ENCODE results near the gene KLHDC10.

The KLHDC10 gene

DNA sequence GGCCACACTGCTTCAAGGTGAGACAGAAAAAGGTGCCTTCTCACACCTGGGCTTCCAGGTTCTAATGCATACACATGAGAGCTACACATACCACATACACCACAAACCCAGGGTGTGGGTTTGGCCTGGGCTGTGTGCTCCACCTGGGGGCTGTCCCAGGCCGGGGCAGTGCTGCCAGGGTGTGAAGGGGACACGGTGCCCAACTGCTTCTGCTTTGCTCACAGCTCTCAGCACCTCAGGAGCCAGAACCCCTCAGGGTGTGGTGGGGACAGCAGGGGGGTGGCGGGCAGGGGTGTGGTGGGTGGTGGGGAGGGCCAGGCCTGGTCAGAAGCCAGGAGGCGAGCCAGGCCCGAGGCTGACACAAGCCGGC, 83.8 kb downstream of the KLHDC10 start:
- Histone ChIP-seq H3K36me3 (ENCODE audit: control insufficient read depth, low read depth, low read length) (no peaks in the 10 kb centered on the region), H3K27ac (ENCODE audit: low read length) (no peak overlapping the region), H3K4me1 (ENCODE audit: control insufficient read depth, low read depth, low read length) (no peaks in the 10 kb centered on the region), H3K4me3 (ENCODE audit: low read length) (no peak overlapping the region), H3K9ac (ENCODE audit: low read length) (no peak overlapping the region), H3K9me3 (ENCODE audit: control insufficient read depth, low read depth, low read length) (no peaks in the 10 kb centered on the region), H3K27me3 (ENCODE audit: control insufficient read depth, insufficient read depth, low read length) (no peaks in the 10 kb centered on the region)

GRCh38 chr7:130154501-130155317, 84.4 kb downstream of the KLHDC10 start:
- Histone ChIP-seq H3K27me3 (ENCODE audit: control insufficient read depth, insufficient read depth, low read length) (no peaks in the 10 kb centered on the region), H3K27ac (ENCODE audit: low read length) (no peak overlapping the region), H3K36me3 (ENCODE audit: control insufficient read depth, low read depth, low read length) (no peaks in the 10 kb centered on the region)

GRCh38 chr7:130156140-130156539, 85.8 kb downstream of the KLHDC10 start:
- H3K27me3 ChIP-seq (ENCODE audit: control insufficient read depth, insufficient read depth, low read length), result no peaks in the 10 kb centered on the region
- H3K4me1 ChIP-seq (ENCODE audit: control insufficient read depth, low read depth, low read length), result no peaks in the 10 kb centered on the region
- no peak overlapping the region for H3K27ac ChIP-seq (ENCODE audit: low read length)
- no peak overlapping the region for H3K4me3 ChIP-seq (ENCODE audit: low read length)
- H3K9ac ChIP-seq (ENCODE audit: low read length), result no peak overlapping the region
- no peaks in the 10 kb centered on the region for H3K9me3 ChIP-seq (ENCODE audit: control insufficient read depth, low read depth, low read length)
- H3K36me3 ChIP-seq (ENCODE audit: control insufficient read depth, low read depth, low read length), result no peaks in the 10 kb centered on the region

More at GRCh38 chr7:130154501-130155317, 84.4 kb downstream of the KLHDC10 start:
- Histone ChIP-seq H3K4me1 (ENCODE audit: control insufficient read depth, low read depth, low read length) (no peaks in the 10 kb centered on the region), H3K9me3 (ENCODE audit: control insufficient read depth, low read depth, low read length) (no peaks in the 10 kb centered on the region), H3K9ac (ENCODE audit: low read length) (no peak overlapping the region), H3K4me3 (ENCODE audit: low read length) (no peak overlapping the region)

DNA sequence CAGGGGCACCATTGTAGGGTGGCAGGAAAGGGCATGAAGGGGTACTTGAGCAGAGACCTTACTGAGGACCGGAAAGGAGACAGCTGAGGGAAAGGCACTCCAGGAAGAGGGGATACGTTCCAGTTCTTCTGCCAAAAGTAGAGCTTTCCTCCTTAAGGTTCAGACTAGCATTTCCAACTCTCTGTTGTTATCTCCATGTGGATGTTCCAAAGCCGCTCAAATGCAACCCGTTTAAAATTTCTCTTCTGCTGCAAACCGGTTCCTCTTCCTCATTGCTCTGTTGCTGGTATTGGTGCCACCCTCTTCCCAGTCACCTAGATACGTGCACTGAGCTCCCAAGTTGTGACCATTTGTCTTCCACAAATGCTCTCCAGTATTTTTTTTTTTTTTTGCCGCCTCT, 87.4 kb downstream of the KLHDC10 start:
- H3K27ac ChIP-seq (ENCODE audit: low read length), result no peak overlapping the region
- H3K36me3 ChIP-seq (ENCODE audit: control insufficient read depth, low read depth, low read length), result peaks cover 6% of the 10 kb centered on the region
- H3K4me3 ChIP-seq (ENCODE audit: low read length), result no peak overlapping the region
- H3K4me1 ChIP-seq (ENCODE audit: control insufficient read depth, low read depth, low read length), result no peaks in the 10 kb centered on the region
- no peaks in the 10 kb centered on the region for H3K9me3 ChIP-seq (ENCODE audit: control insufficient read depth, low read depth, low read length)
- no peak overlapping the region for H3K9ac ChIP-seq (ENCODE audit: low read length)
- no peaks in the 10 kb centered on the region for H3K27me3 ChIP-seq (ENCODE audit: control insufficient read depth, insufficient read depth, low read length)

- H3K36me3 ChIP-seq (ENCODE audit: control insufficient read depth, low read depth, low read length), result peaks cover 22% of the 10 kb centered on the region
- H3K27ac ChIP-seq (ENCODE audit: low read length), result no peak overlapping the region
- H3K9me3 ChIP-seq (ENCODE audit: control insufficient read depth, low read depth, low read length), result no peaks in the 10 kb centered on the region
- H3K4me1 ChIP-seq (ENCODE audit: control insufficient read depth, low read depth, low read length), result no peaks in the 10 kb centered on the region
- no peaks in the 10 kb centered on the region for H3K27me3 ChIP-seq (ENCODE audit: control insufficient read depth, insufficient read depth, low read length)
- H3K9ac ChIP-seq (ENCODE audit: low read length), result no peak overlapping the region
- no peak overlapping the region for H3K4me3 ChIP-seq (ENCODE audit: low read length)
Observed at GRCh38 chr7:130160023-130160422, 89.7 kb downstream of the KLHDC10 start.

DNA sequence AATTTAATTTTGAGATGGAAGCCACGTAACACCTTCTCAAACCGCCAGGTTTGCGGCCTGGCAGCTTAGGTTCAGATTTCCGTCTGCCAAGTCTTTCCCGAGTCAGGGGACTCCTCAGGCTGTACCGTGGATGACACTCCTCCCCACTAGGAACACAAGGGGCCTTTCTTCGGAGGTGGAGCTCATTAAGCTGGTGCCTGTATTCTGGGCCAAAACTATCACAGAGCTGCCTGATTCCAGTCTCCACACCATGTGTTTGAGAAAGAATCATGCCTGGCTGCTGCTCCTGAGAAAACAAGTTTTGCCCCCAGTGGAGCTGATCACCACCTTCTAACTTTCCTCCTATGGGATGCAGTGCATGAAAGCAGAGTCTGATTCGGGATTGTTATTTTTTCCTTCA, 90.1 kb downstream of the KLHDC10 start:
- no peaks in the 10 kb centered on the region for H3K9me3 ChIP-seq (ENCODE audit: control insufficient read depth, low read depth, low read length)
- no peaks in the 10 kb centered on the region for H3K27me3 ChIP-seq (ENCODE audit: control insufficient read depth, insufficient read depth, low read length)
- H3K27ac ChIP-seq (ENCODE audit: low read length), result no peak overlapping the region
- H3K9ac ChIP-seq (ENCODE audit: low read length), result no peak overlapping the region
- H3K4me3 ChIP-seq (ENCODE audit: low read length), result no peak overlapping the region
- peaks cover 25% of the 10 kb centered on the region for H3K36me3 ChIP-seq (ENCODE audit: control insufficient read depth, low read depth, low read length)
- H3K4me1 ChIP-seq (ENCODE audit: control insufficient read depth, low read depth, low read length), result no peaks in the 10 kb centered on the region

- Histone ChIP-seq H3K4me3 (ENCODE audit: low read length) (no peak overlapping the region), H3K9me3 (ENCODE audit: control insufficient read depth, low read depth, low read length) (no peaks in the 10 kb centered on the region), H3K36me3 (ENCODE audit: control insufficient read depth, low read depth, low read length) (peaks cover 37% of the 10 kb centered on the region), H3K9ac (ENCODE audit: low read length) (no peak overlapping the region), H3K27ac (ENCODE audit: low read length) (no peak overlapping the region), H3K4me1 (ENCODE audit: control insufficient read depth, low read depth, low read length) (no peaks in the 10 kb centered on the region), H3K27me3 (ENCODE audit: control insufficient read depth, insufficient read depth, low read length) (no peaks in the 10 kb centered on the region)
Observed at GRCh38 chr7:130162196-130162595, 91.9 kb downstream of the KLHDC10 start.

GRCh38 chr7:130174237-130174959, 104.1 kb downstream of the KLHDC10 start:
- H3K27ac ChIP-seq (ENCODE audit: low read length), result no peak overlapping the region
- H3K9ac ChIP-seq (ENCODE audit: low read length), result no peak overlapping the region
- H3K9me3 ChIP-seq (ENCODE audit: control insufficient read depth, low read depth, low read length), result no peaks in the 10 kb centered on the region
- no peaks in the 10 kb centered on the region for H3K4me1 ChIP-seq (ENCODE audit: control insufficient read depth, low read depth, low read length)
- H3K27me3 ChIP-seq (ENCODE audit: control insufficient read depth, insufficient read depth, low read length), result no peaks in the 10 kb centered on the region
- no peak overlapping the region for H3K4me3 ChIP-seq (ENCODE audit: low read length)
- H3K36me3 ChIP-seq (ENCODE audit: control insufficient read depth, low read depth, low read length), result peaks cover 43% of the 10 kb centered on the region

- Histone ChIP-seq H3K9ac (ENCODE audit: low read length) (no peak overlapping the region), H3K27me3 (ENCODE audit: control insufficient read depth, insufficient read depth, low read length) (no peaks in the 10 kb centered on the region), H3K4me1 (ENCODE audit: control insufficient read depth, low read depth, low read length) (no peaks in the 10 kb centered on the region), H3K36me3 (ENCODE audit: control insufficient read depth, low read depth, low read length) (peaks cover 48% of the 10 kb centered on the region), H3K9me3 (ENCODE audit: control insufficient read depth, low read depth, low read length) (no peaks in the 10 kb centered on the region), H3K27ac (ENCODE audit: low read length) (no peak overlapping the region), H3K4me3 (ENCODE audit: low read length) (no peak overlapping the region)
Observed at GRCh38 chr7:130178251-130178650, 107.9 kb downstream of the KLHDC10 start.

DNA sequence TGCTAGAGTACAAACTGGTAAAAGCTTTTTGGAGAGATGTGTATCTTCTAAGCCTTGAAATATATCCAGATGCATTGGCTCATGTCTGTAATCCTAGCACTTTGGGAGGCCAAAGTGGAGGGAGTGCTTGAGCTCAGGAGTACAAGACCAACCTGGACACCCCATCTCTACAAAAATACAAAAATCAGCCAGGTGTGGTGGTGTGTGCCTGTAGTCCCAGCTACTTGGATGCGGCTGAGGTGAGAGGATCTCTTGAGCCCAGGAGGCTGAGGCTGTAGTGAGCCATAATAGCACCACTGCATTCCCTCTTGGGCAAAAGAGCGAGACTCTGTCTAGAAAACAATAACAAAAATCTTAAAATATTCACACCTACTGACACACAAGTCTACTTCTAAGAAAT, 109.3 kb downstream of the KLHDC10 start:
- no peaks in the 10 kb centered on the region for H3K27me3 ChIP-seq (ENCODE audit: control insufficient read depth, insufficient read depth, low read length)
- H3K27ac ChIP-seq (ENCODE audit: low read length), result no peak overlapping the region
- H3K9ac ChIP-seq (ENCODE audit: low read length), result no peak overlapping the region
- peaks cover 44% of the 10 kb centered on the region for H3K36me3 ChIP-seq (ENCODE audit: control insufficient read depth, low read depth, low read length)
- no peaks in the 10 kb centered on the region for H3K9me3 ChIP-seq (ENCODE audit: control insufficient read depth, low read depth, low read length)
- H3K4me1 ChIP-seq (ENCODE audit: control insufficient read depth, low read depth, low read length), result no peaks in the 10 kb centered on the region
- H3K4me3 ChIP-seq (ENCODE audit: low read length), result no peak overlapping the region

GRCh38 chr7:130180571-130181262, 110.4 kb downstream of the KLHDC10 start:
- Histone ChIP-seq H3K27me3 (ENCODE audit: control insufficient read depth, insufficient read depth, low read length) (no peaks in the 10 kb centered on the region), H3K4me3 (ENCODE audit: low read length) (no peak overlapping the region), H3K4me1 (ENCODE audit: control insufficient read depth, low read depth, low read length) (no peaks in the 10 kb centered on the region), H3K36me3 (ENCODE audit: control insufficient read depth, low read depth, low read length) (peaks cover 49% of the 10 kb centered on the region), H3K9ac (ENCODE audit: low read length) (no peak overlapping the region), H3K9me3 (ENCODE audit: control insufficient read depth, low read depth, low read length) (no peaks in the 10 kb centered on the region), H3K27ac (ENCODE audit: low read length) (no peak overlapping the region)
